CD14-positive monocyte (primary cell): ENCODE measurements around the gene PIP4K2A. TPM values are rescaled to one million over a fixed set of nuclear protein-coding genes. Genes with fewer than 3 reads are reported as not detected.

ENCODE experiments used
- DNase-seq, 3 donors: peaks; one replicate each; pipeline ENCODE4 v3.0.0-alpha.2; 2011 to 2022
- H2AFZ ChIP-seq: 2 replicates; pipeline ENCODE4 v1.6.0; 2012; ENCODE audit warnings: mild to moderate bottlenecking, low read depth, low read length, inconsistent platforms; ENCODE audit not compliant: insufficient read depth, poor library complexity, severe bottlenecking
- H3K27ac ChIP-seq, 2 donors: 1 replicate in 1 of 2; 2 replicates in 1 of 2; pipeline ENCODE4 v1.5.1; 2012 to 2013; ENCODE audit warnings: low read length in 2 of 2, control low read depth in 1 of 2, inconsistent platforms in 1 of 2, low read depth in 1 of 2, mild to moderate bottlenecking in 1 of 2
- H3K27me3 ChIP-seq, 2 donors: one replicate each; pipeline versions ENCODE4 v1.6.0 to v1.6.1; 2011 to 2013; ENCODE audit warnings: low read length in 2 of 2; ENCODE audit not compliant: control insufficient read depth in 2 of 2, insufficient read depth in 2 of 2
- H3K36me3 ChIP-seq, 2 donors: replicated peaks in 1 of 2; 1 replicate in 1 of 2; 2 replicates in 1 of 2; pipeline versions ENCODE4 v1.5.1 to v1.6.1; 2012 to 2013; ENCODE audit warnings: low read length in 2 of 2, control low read depth in 1 of 2, inconsistent platforms in 1 of 2, mild to moderate bottlenecking in 1 of 2; ENCODE audit not compliant: insufficient read depth in 2 of 2, control insufficient read depth in 1 of 2
- H3K4me1 ChIP-seq, 2 donors: 1 replicate in 1 of 2; 2 replicates in 1 of 2; pipeline versions ENCODE4 v1.5.1 to v1.6.1; 2012 to 2013; ENCODE audit warnings: low read length in 2 of 2, control low read depth in 1 of 2, inconsistent platforms in 1 of 2, mild to moderate bottlenecking in 1 of 2, moderate library complexity in 1 of 2; ENCODE audit not compliant: insufficient read depth in 2 of 2, control insufficient read depth in 1 of 2
- H3K4me2 ChIP-seq: replicated peaks from 2 replicates; pipeline ENCODE3; 2012; ENCODE audit warnings: low read length, moderate library complexity, mild to moderate bottlenecking; ENCODE audit not compliant: poor library complexity, severe bottlenecking; ENCODE audit errors: extremely low read depth
- H3K4me3 ChIP-seq, 3 experiments: fragments of 200-600 bp in 1 of 3; sonication (generic) in 1 of 3; replicated peaks in 1 of 3; 1 replicate in 2 of 3; 2 replicates in 1 of 3; pipeline ENCODE4 v1.5.1; 2011 to 2013; ENCODE audit warnings: low read length in 3 of 3, mild to moderate bottlenecking in 3 of 3, control low read depth in 2 of 3, low read depth in 2 of 3, inconsistent platforms in 1 of 3, moderate library complexity in 1 of 3
- H3K79me2 ChIP-seq: 2 replicates; pipeline ENCODE4 v1.6.0; 2012; ENCODE audit warnings: mild to moderate bottlenecking, control low read depth, inconsistent platforms, low read length, moderate library complexity; ENCODE audit not compliant: insufficient read depth
- H3K9ac ChIP-seq: 2 replicates; pipeline ENCODE4 v1.6.0; 2017; ENCODE audit warnings: low read length, mild to moderate bottlenecking; ENCODE audit not compliant: insufficient read depth, poor library complexity, severe bottlenecking
- H3K9me3 ChIP-seq, 2 donors: replicated peaks in 1 of 2; 1 replicate in 1 of 2; 2 replicates in 1 of 2; pipeline versions ENCODE4 v1.5.1 to v1.6.1; 2012 to 2013; ENCODE audit warnings: low read length in 2 of 2, control low read depth in 1 of 2; ENCODE audit not compliant: control insufficient read depth in 1 of 2, insufficient read depth in 1 of 2
- H4K20me1 ChIP-seq: 2 replicates; pipeline ENCODE4 v1.6.0; 2012; ENCODE audit warnings: mild to moderate bottlenecking, low read length, control low read depth, moderate library complexity; ENCODE audit not compliant: insufficient read depth
- H3K27ac Mint-ChIP-seq, 7 donors: one replicate each; pipeline ENCODE4 v1.8.0; 2020; ENCODE audit warnings: mild to moderate bottlenecking in 7 of 7, mixed read lengths in 7 of 7, moderate library complexity in 6 of 7, inconsistent platforms in 2 of 7
- H3K27me3 Mint-ChIP-seq, 3 donors: one replicate each; pipeline ENCODE4 v1.8.0; 2021 to 2022; ENCODE audit warnings: low read depth in 3 of 3, mild to moderate bottlenecking in 3 of 3, mixed read lengths in 3 of 3, moderate library complexity in 3 of 3, inconsistent platforms in 1 of 3
- H3K36me3 Mint-ChIP-seq, 2 donors: one replicate each; pipeline ENCODE4 v1.8.0; 2020; ENCODE audit warnings: mixed read lengths in 2 of 2, inconsistent platforms in 1 of 2, mild to moderate bottlenecking in 1 of 2
- H3K4me1 Mint-ChIP-seq: one replicate; pipeline ENCODE4 v1.8.0; 2020; ENCODE audit warnings: mild to moderate bottlenecking, mixed read lengths
- H3K4me3 Mint-ChIP-seq, 2 donors: one replicate each; pipeline ENCODE4 v1.8.0; 2020; ENCODE audit warnings: mild to moderate bottlenecking in 2 of 2, mixed read lengths in 2 of 2, moderate library complexity in 1 of 2
- H3K9me3 Mint-ChIP-seq, 7 donors: one replicate each; pipeline ENCODE4 v1.8.0; 2020 to 2022; ENCODE audit warnings: mixed read lengths in 7 of 7, mild to moderate bottlenecking in 6 of 7, moderate library complexity in 6 of 7, inconsistent platforms in 2 of 7
- WGBS: methylation state at CpG from one replicate; pipeline ENCODE4 v1.1.5; 2013; ENCODE audit warnings: missing lambda C conversion rate; ENCODE audit not compliant: insufficient coverage; 5-methylcytosine and 5-hydroxymethylcytosine counted together
- intact Hi-C, 2 donors: fragments of 100-400 bp; cut with micrococcal nuclease; formaldehyde crosslinking; loops; one replicate each; pipeline versions ENCODE4 v1.15.0 to v1.15.1; 2023
- polyA plus RNA-seq, 3 donors: library from polyadenylated mRNA; depleted of rRNA in 1 of 3; unstranded in 2 of 3; stranded (reverse) in 1 of 3; fragments of 300-500 nt in 2 of 3; fragments of >200 nt in 1 of 3; fragmentation: Illumina TruSeq in 2 of 3; gene quantifications; 1 replicate in 2 of 3; 2 replicates in 1 of 3; pipeline ENCODE4 v1.2.3, GENCODE V29; 2012 to 2021
- TF ChIP-seq, protein P1 (sequence below): fragments of 200-600 bp; IDR thresholded peaks from one replicate; pipeline ENCODE4 v1.8.0; 2022; ENCODE audit warnings: antibody characterized with exemption, mild to moderate bottlenecking

The PIP4K2A gene
- polyA plus RNA-seq, 3 donors = 9.7 to 33.7 (median 16.6) TPM

GRCh38 chr10:22649994-22650393, 64.4 kb downstream of the PIP4K2A start:
- H3K27ac ChIP-seq = no peak overlapping the region
- H2AFZ ChIP-seq = no peak overlapping the region
- H3K4me1 ChIP-seq = peaks cover 0 to 7% of the 10 kb centered on the region in 2 donors
- H3K79me2 ChIP-seq = peaks cover 85% of the 10 kb centered on the region
- no peak for DNase-seq
- TF ChIP-seq, protein P1, sequence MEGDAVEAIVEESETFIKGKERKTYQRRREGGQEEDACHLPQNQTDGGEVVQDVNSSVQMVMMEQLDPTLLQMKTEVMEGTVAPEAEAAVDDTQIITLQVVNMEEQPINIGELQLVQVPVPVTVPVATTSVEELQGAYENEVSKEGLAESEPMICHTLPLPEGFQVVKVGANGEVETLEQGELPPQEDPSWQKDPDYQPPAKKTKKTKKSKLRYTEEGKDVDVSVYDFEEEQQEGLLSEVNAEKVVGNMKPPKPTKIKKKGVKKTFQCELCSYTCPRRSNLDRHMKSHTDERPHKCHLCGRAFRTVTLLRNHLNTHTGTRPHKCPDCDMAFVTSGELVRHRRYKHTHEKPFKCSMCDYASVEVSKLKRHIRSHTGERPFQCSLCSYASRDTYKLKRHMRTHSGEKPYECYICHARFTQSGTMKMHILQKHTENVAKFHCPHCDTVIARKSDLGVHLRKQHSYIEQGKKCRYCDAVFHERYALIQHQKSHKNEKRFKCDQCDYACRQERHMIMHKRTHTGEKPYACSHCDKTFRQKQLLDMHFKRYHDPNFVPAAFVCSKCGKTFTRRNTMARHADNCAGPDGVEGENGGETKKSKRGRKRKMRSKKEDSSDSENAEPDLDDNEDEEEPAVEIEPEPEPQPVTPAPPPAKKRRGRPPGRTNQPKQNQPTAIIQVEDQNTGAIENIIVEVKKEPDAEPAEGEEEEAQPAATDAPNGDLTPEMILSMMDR = no peak
- peaks cover 100% of the 10 kb centered on the region for H4K20me1 ChIP-seq
- 97% methylated on average over 3 of the region's 4 CpGs for WGBS
- no peaks in the 10 kb centered on the region for H3K9me3 ChIP-seq
- Mint-ChIP-seq H3K27me3 (no peaks in the 10 kb centered on the region), H3K4me3 (no peak overlapping the region), H3K9me3 (no peaks in the 10 kb centered on the region), H3K27ac (peak overlapping the region in 2 of 7 donors; percentile 11 to 34), H3K4me1 (peaks cover 60% of the 10 kb centered on the region), H3K36me3 (peaks cover 43% of the 10 kb centered on the region in 2 donors)
- peaks cover 0 to 20% of the 10 kb centered on the region in 2 donors for H3K36me3 ChIP-seq
- no peak overlapping the region for H3K9ac ChIP-seq
- no peaks in the 10 kb centered on the region for H3K27me3 ChIP-seq
- no peak overlapping the region for H3K4me2 ChIP-seq
- intact Hi-C loops = no loop called here
- H3K4me3 ChIP-seq = no peak overlapping the region

- Histone ChIP-seq H3K4me1 (peaks cover 0 to 7% of the 10 kb centered on the region in 2 donors), H3K9ac (no peak overlapping the region), H3K27ac (no peak overlapping the region), H3K79me2 (peaks cover 85% of the 10 kb centered on the region), H3K27me3 (no peaks in the 10 kb centered on the region), H3K4me3 (no peak overlapping the region), H3K9me3 (no peaks in the 10 kb centered on the region), H3K4me2 (no peak overlapping the region), H4K20me1 (peaks cover 100% of the 10 kb centered on the region), H3K36me3 (peaks cover 0 to 20% of the 10 kb centered on the region in 2 donors), H2AFZ (no peak overlapping the region)
- no peak for DNase-seq
- H3K27me3 Mint-ChIP-seq = no peaks in the 10 kb centered on the region
- H3K36me3 Mint-ChIP-seq = peaks cover 40 to 43% of the 10 kb centered on the region in 2 donors
- TF ChIP-seq, protein P1 = no peak
- peak overlapping the region in 1 of 2 donors; percentile 38 for H3K4me3 Mint-ChIP-seq
- no peaks in the 10 kb centered on the region for H3K9me3 Mint-ChIP-seq
- peak overlapping the region in 2 of 7 donors; percentile 73 to 81 for H3K27ac Mint-ChIP-seq
- WGBS = 36% methylated on average over 6 of the region's 9 CpGs
- peaks cover 62% of the 10 kb centered on the region for H3K4me1 Mint-ChIP-seq
- intact Hi-C loops = no loop called here
Measured at GRCh38 chr10:22649390-22649841, 65.0 kb downstream of the PIP4K2A start.
